Right atrium auricular region (tissue), 2 donors: ENCODE data around the gene ZBTB20. TPM values are rescaled to one million over a fixed set of nuclear protein-coding genes. Genes with fewer than 3 reads are reported as not detected.

Source experiments
- DNase-seq: peaks from one replicate; pipeline ENCODE4 v3.0.0-alpha.2; 2019; ENCODE audit warnings: low spot score
- H3K27ac ChIP-seq, 2 donors: fragments of 200-600 bp; sonication (generic); 1 replicate in 1 of 2; 2 replicates in 1 of 2; pipeline ENCODE4 v1.5.1; 2016 to 2019
- H3K27me3 ChIP-seq, 2 donors: fragments of 200-600 bp; sonication (generic); one replicate each; pipeline versions ENCODE4 v1.5.1 to v1.6.0; 2017 to 2019
- H3K36me3 ChIP-seq: fragments of 200-600 bp; sonication (generic); one replicate; pipeline ENCODE4 v1.5.1; 2016
- H3K4me1 ChIP-seq, 2 donors: fragments of 200-600 bp; sonication (generic); one replicate each; pipeline versions ENCODE4 v1.5.1 to v1.6.0; 2017 to 2019
- H3K4me3 ChIP-seq, 2 donors: fragments of 200-600 bp; sonication (generic); 1 replicate in 1 of 2; 2 replicates in 1 of 2; pipeline ENCODE4 v1.5.1; 2017 to 2019; ENCODE audit warnings: mild to moderate bottlenecking in 1 of 2, moderate library complexity in 1 of 2
- H3K9me3 ChIP-seq, 2 donors: fragments of 200-600 bp; sonication (generic); one replicate each; pipeline ENCODE4 v1.5.1; 2019
- CTCF ChIP-seq, 2 donors: fragments of 200-600 bp; sonication (generic); IDR thresholded peaks; one replicate each; pipeline ENCODE4 v1.5.1; 2019; ENCODE audit warnings: antibody characterized with exemption in 2 of 2
- total RNA-seq, 2 donors: library from RNA; depleted of rRNA; stranded (reverse); fragments of >200 nt; gene quantifications; one replicate each; pipeline ENCODE4 v1.1.0, GENCODE V29; 2016

ZBTB20 gene
- total RNA-seq, 2 donors from 2014 or later = 84.6 to 90.8 TPM

GRCh38 chr3:114519415-114519814, 627.7 kb downstream of the ZBTB20 start:
- no peaks in the 10 kb centered on the region for H3K27me3 ChIP-seq
- no peak overlapping the region for H3K27ac ChIP-seq
- DNase-seq = no peak
- H3K4me1 ChIP-seq = peaks cover 0 to 19% of the 10 kb centered on the region in 2 donors
- TF ChIP-seq CTCF (IDR thresholded peaks at IDR 0.05) = no peak
- H3K9me3 ChIP-seq = no peaks in the 10 kb centered on the region
- no peak overlapping the region for H3K4me3 ChIP-seq
- H3K36me3 ChIP-seq = no peaks in the 10 kb centered on the region

DNA sequence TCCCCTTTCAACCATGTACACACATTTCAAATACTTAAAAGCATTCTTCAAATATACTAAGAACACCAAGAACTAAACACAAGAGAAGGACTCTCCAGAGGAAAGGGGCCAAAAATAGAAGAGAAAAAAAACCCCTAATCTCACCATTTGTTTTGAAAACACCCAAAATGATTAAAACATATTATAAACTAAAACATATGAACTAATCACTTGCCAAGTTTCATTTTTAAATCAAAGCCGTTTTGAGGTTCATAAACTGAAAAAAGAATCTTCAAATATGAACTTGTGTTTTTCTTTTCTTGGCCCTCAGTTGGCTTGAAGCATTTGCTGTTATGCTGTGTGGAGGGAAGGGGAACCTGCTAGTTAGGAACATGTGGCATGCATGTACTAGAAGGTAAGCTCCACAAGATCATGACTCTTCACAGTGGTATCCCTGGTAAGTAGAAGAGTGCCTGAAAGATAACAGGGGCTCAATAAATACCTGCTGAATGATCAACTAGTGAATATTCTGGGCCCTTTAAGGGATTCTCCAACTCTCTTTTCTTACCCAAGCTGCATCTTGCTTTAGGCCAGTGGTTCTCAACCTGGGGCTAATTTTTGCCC, 628.8 kb downstream of the ZBTB20 start:
- Histone ChIP-seq H3K27ac (no peak overlapping the region), H3K27me3 (no peaks in the 10 kb centered on the region), H3K4me3 (no peak overlapping the region), H3K9me3 (no peaks in the 10 kb centered on the region), H3K4me1 (peaks cover 0 to 19% of the 10 kb centered on the region in 2 donors), H3K36me3 (no peaks in the 10 kb centered on the region)
- TF ChIP-seq CTCF (IDR thresholded peaks at IDR 0.05) = no peak
- no peak for DNase-seq

- Histone ChIP-seq H3K27ac (no peak overlapping the region), H3K9me3 (no peaks in the 10 kb centered on the region)
Observed at GRCh38 chr3:114510201-114510600, 636.9 kb downstream of the ZBTB20 start.

GRCh38 chr3:114509756-114510155, 637.3 kb downstream of the ZBTB20 start:
- Histone ChIP-seq H3K27me3 (no peaks in the 10 kb centered on the region), H3K4me3 (no peak overlapping the region), H3K9me3 (no peaks in the 10 kb centered on the region), H3K27ac (peak overlapping the region in 1 of 2 donors; percentile 17), H3K4me1 (peaks cover 0 to 35% of the 10 kb centered on the region in 2 donors), H3K36me3 (no peaks in the 10 kb centered on the region)
- no peak for DNase-seq
- no peak for TF ChIP-seq CTCF (IDR thresholded peaks at IDR 0.05)

More at GRCh38 chr3:114510201-114510600, 636.9 kb downstream of the ZBTB20 start:
- Histone ChIP-seq H3K27me3 (no peaks in the 10 kb centered on the region), H3K36me3 (no peaks in the 10 kb centered on the region), H3K4me1 (peaks cover 0 to 31% of the 10 kb centered on the region in 2 donors), H3K4me3 (no peak overlapping the region)
- no peak for TF ChIP-seq CTCF (IDR thresholded peaks at IDR 0.05)
- DNase-seq = no peak

GRCh38 chr3:114508976-114509375, 638.1 kb downstream of the ZBTB20 start:
- TF ChIP-seq CTCF (IDR thresholded peaks at IDR 0.05) = no peak
- peak overlapping the region in 1 of 2 donors; percentile 81 for H3K27ac ChIP-seq
- H3K4me1 ChIP-seq = peaks cover 0 to 38% of the 10 kb centered on the region in 2 donors
- no peak overlapping the region for H3K4me3 ChIP-seq
- DNase-seq = no peak
- no peaks in the 10 kb centered on the region for H3K9me3 ChIP-seq
- H3K27me3 ChIP-seq = no peaks in the 10 kb centered on the region
- H3K36me3 ChIP-seq = no peaks in the 10 kb centered on the region

DNA sequence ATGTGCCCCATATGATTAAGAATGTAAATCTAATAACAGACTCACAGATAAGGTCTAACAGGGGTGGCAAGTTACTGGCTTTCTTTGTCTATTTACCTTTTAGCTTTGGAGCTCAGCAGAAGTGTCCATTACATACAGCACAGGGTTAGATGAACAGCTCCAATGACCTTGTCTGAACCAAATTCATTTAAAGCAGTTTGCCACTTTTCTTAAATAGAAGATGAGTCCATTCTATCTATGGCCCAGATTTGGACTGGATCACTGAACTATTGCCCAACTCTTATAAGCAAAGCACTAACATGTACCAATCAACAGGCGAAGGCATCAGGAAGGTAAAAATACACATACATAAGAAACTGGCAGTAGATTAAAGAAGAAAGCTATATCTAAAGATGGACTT, 638.9 kb downstream of the ZBTB20 start:
- Histone ChIP-seq H3K9me3 (no peaks in the 10 kb centered on the region), H3K27me3 (no peaks in the 10 kb centered on the region), H3K4me3 (no peak overlapping the region), H3K4me1 (peaks cover 0 to 38% of the 10 kb centered on the region in 2 donors), H3K27ac (peak overlapping the region in 1 of 2 donors; percentile 81), H3K36me3 (no peaks in the 10 kb centered on the region)
- no peak for DNase-seq
- no peak for TF ChIP-seq CTCF (IDR thresholded peaks at IDR 0.05)
